ENCODE data around the gene PEX10.
A peak's percentile ranks its signal among the peaks of the same experiment; 100 is the strongest.

- TF ChIP-seq, protein P1, sequence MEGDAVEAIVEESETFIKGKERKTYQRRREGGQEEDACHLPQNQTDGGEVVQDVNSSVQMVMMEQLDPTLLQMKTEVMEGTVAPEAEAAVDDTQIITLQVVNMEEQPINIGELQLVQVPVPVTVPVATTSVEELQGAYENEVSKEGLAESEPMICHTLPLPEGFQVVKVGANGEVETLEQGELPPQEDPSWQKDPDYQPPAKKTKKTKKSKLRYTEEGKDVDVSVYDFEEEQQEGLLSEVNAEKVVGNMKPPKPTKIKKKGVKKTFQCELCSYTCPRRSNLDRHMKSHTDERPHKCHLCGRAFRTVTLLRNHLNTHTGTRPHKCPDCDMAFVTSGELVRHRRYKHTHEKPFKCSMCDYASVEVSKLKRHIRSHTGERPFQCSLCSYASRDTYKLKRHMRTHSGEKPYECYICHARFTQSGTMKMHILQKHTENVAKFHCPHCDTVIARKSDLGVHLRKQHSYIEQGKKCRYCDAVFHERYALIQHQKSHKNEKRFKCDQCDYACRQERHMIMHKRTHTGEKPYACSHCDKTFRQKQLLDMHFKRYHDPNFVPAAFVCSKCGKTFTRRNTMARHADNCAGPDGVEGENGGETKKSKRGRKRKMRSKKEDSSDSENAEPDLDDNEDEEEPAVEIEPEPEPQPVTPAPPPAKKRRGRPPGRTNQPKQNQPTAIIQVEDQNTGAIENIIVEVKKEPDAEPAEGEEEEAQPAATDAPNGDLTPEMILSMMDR (conservative IDR thresholded peaks at IDR 0.05; ENCODE audit: low read depth, low read length), result peak; percentile 49
- TF ChIP-seq EZH2 (IDR thresholded peaks at IDR 0.05; ENCODE audit: borderline replicate concordance, low read depth, low read length, poor library complexity, severe bottlenecking), result no peak
Observed at GRCh38 chr1:2429780-2430591, 17.6 kb upstream of the PEX10 start.

Measured in A673 (cell line).